ENCODE data around the gene EEF2K. TPM values are rescaled to one million over a fixed set of nuclear protein-coding genes. Genes with fewer than 3 reads are reported as not detected.

EEF2K gene
- polyA plus RNA-seq, 3 donors: 0.85 to 6.5 (median 1.7) TPM

DNA sequence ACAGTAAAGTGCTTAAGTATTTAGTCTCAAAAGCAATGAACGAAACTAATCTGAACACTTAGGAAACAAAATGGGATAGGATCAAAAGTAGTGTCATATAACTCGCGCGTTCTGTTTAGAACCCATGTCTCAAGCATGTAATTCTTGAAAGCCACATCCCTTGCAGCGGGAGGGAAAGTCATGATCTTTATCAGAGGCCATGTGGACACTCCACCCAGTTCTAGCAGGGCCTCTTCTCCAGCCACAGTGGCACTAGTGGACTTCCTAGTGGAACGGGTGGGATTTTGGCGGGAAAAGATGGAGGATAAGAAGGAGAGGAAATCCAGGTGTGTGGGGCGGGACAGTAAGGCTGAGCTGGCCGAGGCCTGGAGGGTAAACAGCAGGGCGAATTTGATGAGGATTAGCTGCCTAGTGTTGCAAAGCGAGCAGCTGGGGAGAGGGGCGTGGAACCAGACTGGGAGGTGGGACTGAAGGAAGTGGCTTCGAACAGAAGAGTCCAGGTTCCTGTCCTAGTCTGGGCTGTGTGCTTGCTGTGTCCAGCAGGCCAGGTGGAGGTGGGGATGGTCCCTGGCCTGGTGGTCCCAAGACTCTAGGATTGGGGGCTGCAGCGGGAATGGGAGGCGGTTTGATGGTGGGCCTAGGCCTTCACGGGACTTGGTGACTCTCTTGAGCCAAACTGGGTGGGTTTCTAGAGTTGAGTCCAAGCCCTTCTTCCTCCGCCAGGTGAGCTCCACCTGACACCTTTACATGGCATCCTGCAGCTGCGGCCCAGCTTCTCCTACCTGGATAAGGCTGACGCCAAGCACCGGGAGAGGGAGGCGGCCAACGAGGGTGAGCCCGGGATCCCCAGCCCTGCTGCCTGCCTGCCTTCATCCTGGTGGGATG lies 107.1 kb downstream of the EEF2K start:
- TF ChIP-seq, protein P1, sequence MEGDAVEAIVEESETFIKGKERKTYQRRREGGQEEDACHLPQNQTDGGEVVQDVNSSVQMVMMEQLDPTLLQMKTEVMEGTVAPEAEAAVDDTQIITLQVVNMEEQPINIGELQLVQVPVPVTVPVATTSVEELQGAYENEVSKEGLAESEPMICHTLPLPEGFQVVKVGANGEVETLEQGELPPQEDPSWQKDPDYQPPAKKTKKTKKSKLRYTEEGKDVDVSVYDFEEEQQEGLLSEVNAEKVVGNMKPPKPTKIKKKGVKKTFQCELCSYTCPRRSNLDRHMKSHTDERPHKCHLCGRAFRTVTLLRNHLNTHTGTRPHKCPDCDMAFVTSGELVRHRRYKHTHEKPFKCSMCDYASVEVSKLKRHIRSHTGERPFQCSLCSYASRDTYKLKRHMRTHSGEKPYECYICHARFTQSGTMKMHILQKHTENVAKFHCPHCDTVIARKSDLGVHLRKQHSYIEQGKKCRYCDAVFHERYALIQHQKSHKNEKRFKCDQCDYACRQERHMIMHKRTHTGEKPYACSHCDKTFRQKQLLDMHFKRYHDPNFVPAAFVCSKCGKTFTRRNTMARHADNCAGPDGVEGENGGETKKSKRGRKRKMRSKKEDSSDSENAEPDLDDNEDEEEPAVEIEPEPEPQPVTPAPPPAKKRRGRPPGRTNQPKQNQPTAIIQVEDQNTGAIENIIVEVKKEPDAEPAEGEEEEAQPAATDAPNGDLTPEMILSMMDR (IDR thresholded peaks at IDR 0.05): no peak
- Mint-ChIP-seq H3K4me3 (no peak overlapping the region), H3K27me3 (ENCODE audit: low read depth in 3 of 3) (no peaks in the 10 kb centered on the region), H3K27ac (peak overlapping the region in 2 of 7 donors; percentile 31 to 76), H3K4me1 (no peaks in the 10 kb centered on the region), H3K36me3 (peaks cover 78 to 93% of the 10 kb centered on the region in 2 donors), H3K9me3 (no peaks in the 10 kb centered on the region)
- no peak overlapping the region for H2AFZ ChIP-seq (ENCODE audit: insufficient read depth, low read depth, low read length, poor library complexity, severe bottlenecking)
- no peaks in the 10 kb centered on the region for H3K27me3 ChIP-seq (ENCODE audit: control insufficient read depth in 2 of 2, insufficient read depth in 2 of 2, low read length in 2 of 2)
- no peak overlapping the region for H3K9ac ChIP-seq (ENCODE audit: insufficient read depth, low read length, poor library complexity, severe bottlenecking)
- no peak overlapping the region for H3K4me3 ChIP-seq (replicated peaks in 1 of 3; ENCODE audit: low read depth in 2 of 3, low read length in 3 of 3)
- H3K79me2 ChIP-seq (ENCODE audit: insufficient read depth, low read length): no peaks in the 10 kb centered on the region
- H3K4me1 ChIP-seq (ENCODE audit: control insufficient read depth in 1 of 2, insufficient read depth in 2 of 2, low read length in 2 of 2): no peaks in the 10 kb centered on the region
- DNase-seq: no peak
- 98% methylated on average over 18 of the region's 23 CpGs for WGBS (ENCODE audit: insufficient coverage)
- no peak overlapping the region for H3K27ac ChIP-seq (ENCODE audit: low read depth in 1 of 2, low read length in 2 of 2)
- H3K9me3 ChIP-seq (replicated peaks in 1 of 2; ENCODE audit: control insufficient read depth in 1 of 2, insufficient read depth in 1 of 2, low read length in 2 of 2): no peaks in the 10 kb centered on the region
- peaks cover 83 to 91% of the 10 kb centered on the region in 2 donors for H3K36me3 ChIP-seq (replicated peaks in 1 of 2; ENCODE audit: control insufficient read depth in 1 of 2, insufficient read depth in 2 of 2, low read length in 2 of 2)
- H4K20me1 ChIP-seq (ENCODE audit: insufficient read depth, low read length): no peaks in the 10 kb centered on the region
- intact Hi-C loops (cut with micrococcal nuclease): no loop called here
- H3K4me2 ChIP-seq (replicated peaks; ENCODE audit: extremely low read depth, low read length, poor library complexity, severe bottlenecking): no peak overlapping the region

DNA sequence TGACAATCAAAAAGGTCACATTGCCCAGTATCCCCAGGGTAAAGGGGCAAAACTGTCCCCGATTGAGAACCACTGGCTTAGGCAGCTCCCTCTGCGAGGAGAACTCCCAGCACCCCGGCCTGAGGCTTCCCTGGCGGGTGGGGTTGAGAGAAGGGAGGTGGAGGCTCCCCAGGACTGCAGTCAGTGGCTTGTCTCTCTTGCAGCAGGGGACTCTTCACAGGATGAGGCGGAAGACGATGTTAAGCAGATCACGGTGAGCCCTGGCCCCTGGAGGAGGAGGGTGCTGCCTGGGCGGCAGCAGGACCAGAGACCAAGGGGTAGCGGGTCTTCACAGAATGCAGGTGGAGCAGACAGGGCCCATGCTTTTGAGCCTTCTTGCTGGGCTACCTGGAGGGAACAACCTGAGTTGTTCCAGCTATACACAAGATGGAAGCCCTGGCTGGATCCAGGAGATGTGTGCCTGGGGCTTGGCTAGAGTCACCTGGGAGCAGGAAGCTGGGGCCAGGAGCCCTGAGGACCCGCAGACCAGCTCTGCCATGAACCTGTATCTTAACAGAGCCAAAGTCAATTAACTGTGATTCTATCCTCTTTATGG lies 107.9 kb downstream of the EEF2K start:
- Mint-ChIP-seq H3K9me3 (no peaks in the 10 kb centered on the region), H3K36me3 (peaks cover 77 to 93% of the 10 kb centered on the region in 2 donors), H3K4me1 (no peaks in the 10 kb centered on the region), H3K27me3 (ENCODE audit: low read depth in 3 of 3) (no peaks in the 10 kb centered on the region), H3K27ac (no peak overlapping the region), H3K4me3 (no peak overlapping the region)
- intact Hi-C loops (cut with micrococcal nuclease): no loop called here
- Histone ChIP-seq H3K4me3 (replicated peaks in 1 of 3; ENCODE audit: low read depth in 2 of 3, low read length in 3 of 3) (no peak overlapping the region), H2AFZ (ENCODE audit: insufficient read depth, low read depth, low read length, poor library complexity, severe bottlenecking) (no peak overlapping the region), H3K4me2 (replicated peaks; ENCODE audit: extremely low read depth, low read length, poor library complexity, severe bottlenecking) (no peak overlapping the region), H3K9me3 (replicated peaks in 1 of 2; ENCODE audit: control insufficient read depth in 1 of 2, insufficient read depth in 1 of 2, low read length in 2 of 2) (no peaks in the 10 kb centered on the region), H3K27ac (ENCODE audit: low read depth in 1 of 2, low read length in 2 of 2) (no peak overlapping the region), H3K27me3 (ENCODE audit: control insufficient read depth in 2 of 2, insufficient read depth in 2 of 2, low read length in 2 of 2) (no peaks in the 10 kb centered on the region), H3K4me1 (ENCODE audit: control insufficient read depth in 1 of 2, insufficient read depth in 2 of 2, low read length in 2 of 2) (no peaks in the 10 kb centered on the region), H3K36me3 (replicated peaks in 1 of 2; ENCODE audit: control insufficient read depth in 1 of 2, insufficient read depth in 2 of 2, low read length in 2 of 2) (peaks cover 79 to 91% of the 10 kb centered on the region in 2 donors), H3K79me2 (ENCODE audit: insufficient read depth, low read length) (no peaks in the 10 kb centered on the region), H4K20me1 (ENCODE audit: insufficient read depth, low read length) (no peaks in the 10 kb centered on the region), H3K9ac (ENCODE audit: insufficient read depth, low read length, poor library complexity, severe bottlenecking) (no peak overlapping the region)
- WGBS (ENCODE audit: insufficient coverage): 98% methylated on average over 9 of the region's 10 CpGs
- TF ChIP-seq, protein P1 (IDR thresholded peaks at IDR 0.05): no peak
- no peak for DNase-seq

All from CD14-positive monocyte (primary cell).